Measurements from ENCODE around the gene TMTC2. TPM values are rescaled to one million over a fixed set of nuclear protein-coding genes. Genes with fewer than 3 reads are reported as not detected.

TMTC2 gene
- total RNA-seq, 6 experiments from 2014 or later: 0.74 to 1.9 (median 0.96) TPM

GRCh38 chr12:83168751-83169150 lies 482.0 kb downstream of the TMTC2 start:
- DNase-seq (no peak), ATAC-seq (no peak)
- Histone ChIP-seq H3K27me3 (no peaks in the 10 kb centered on the region), H3K9me3 (no peaks in the 10 kb centered on the region), H3K36me3 (no peaks in the 10 kb centered on the region), H3K4me1 (no peaks in the 10 kb centered on the region), H3K27ac (no peak overlapping the region), H3K4me3 (no peak overlapping the region)
- WGBS (ENCODE audit: insufficient coverage, low coverage, low lambda C conversion rate, missing lambda C conversion rate): 38% methylated on average over 1 of the region's 1 CpG
- TF ChIP-seq CTCF (IDR thresholded peaks at IDR 0.05) (no peak), POLR2A (IDR thresholded peaks at IDR 0.05) (no peak)
- intact Hi-C loops (cut with DNase I): no loop called here

GRCh38 chr12:83172441-83172840 lies 485.7 kb downstream of the TMTC2 start:
- WGBS (ENCODE audit: insufficient coverage, low coverage, low lambda C conversion rate, missing lambda C conversion rate): 50% methylated on average over 1 of the region's 2 CpGs
- no peak for TF ChIP-seq POLR2A (IDR thresholded peaks at IDR 0.05)
- TF ChIP-seq CTCF (IDR thresholded peaks at IDR 0.05): no peak

GRCh38 chr12:83172866-83173649 lies 486.4 kb downstream of the TMTC2 start:
- WGBS (ENCODE audit: insufficient coverage, low coverage, low lambda C conversion rate, missing lambda C conversion rate): 67% methylated on average over 7 of the region's 7 CpGs
- Histone ChIP-seq H3K4me3 (no peak overlapping the region), H3K4me1 (no peaks in the 10 kb centered on the region), H3K36me3 (no peaks in the 10 kb centered on the region), H3K27me3 (no peaks in the 10 kb centered on the region), H3K27ac (no peak overlapping the region), H3K9me3 (no peaks in the 10 kb centered on the region)
- intact Hi-C loops (cut with DNase I): no loop called here
- TF ChIP-seq CTCF (IDR thresholded peaks at IDR 0.05) (no peak), POLR2A (IDR thresholded peaks at IDR 0.05) (no peak)
- DNase-seq (no peak), ATAC-seq (no peak)

More at GRCh38 chr12:83172441-83172840, 485.7 kb downstream of the TMTC2 start:
- ATAC-seq (no peak), DNase-seq (no peak)
- no peak overlapping the region for H3K27ac ChIP-seq
- intact Hi-C loops (cut with DNase I): no loop called here
- H3K4me3 ChIP-seq: no peak overlapping the region
- no peaks in the 10 kb centered on the region for H3K27me3 ChIP-seq
- no peaks in the 10 kb centered on the region for H3K4me1 ChIP-seq
- no peaks in the 10 kb centered on the region for H3K36me3 ChIP-seq
- no peaks in the 10 kb centered on the region for H3K9me3 ChIP-seq

GRCh38 chr12:83179999-83180398 lies 493.3 kb downstream of the TMTC2 start:
- H3K4me3 ChIP-seq: no peak overlapping the region
- no peaks in the 10 kb centered on the region for H3K36me3 ChIP-seq
- no peaks in the 10 kb centered on the region for H3K4me1 ChIP-seq
- no peaks in the 10 kb centered on the region for H3K9me3 ChIP-seq
- H3K27me3 ChIP-seq: no peaks in the 10 kb centered on the region
- no peak overlapping the region for H3K27ac ChIP-seq
- TF ChIP-seq POLR2A (IDR thresholded peaks at IDR 0.05): no peak
- TF ChIP-seq CTCF (IDR thresholded peaks at IDR 0.05): no peak
- intact Hi-C loops (cut with DNase I): no loop called here
- ATAC-seq (no peak), DNase-seq (no peak)
